Measurements from ENCODE around the gene ARHGEF9. TPM values are rescaled to one million over a fixed set of nuclear protein-coding genes. Genes with fewer than 3 reads are reported as not detected.

Gene ARHGEF9
- total and polyA plus RNA-seq, 8 donors = 7.6 to 103 (median 12.5) TPM

- DNase-seq = no peak
- 75 to 100% (median 98%) methylated on average over 3 of the region's 3 CpGs for WGBS, 5 donors
- Histone ChIP-seq H3K36me3 (peaks cover 0 to 33% (median 24%) of the 10 kb centered on the region in 4 donors), H3K4me3 (no peak overlapping the region), H3K27ac (no peak overlapping the region), H3K4me1 (no peaks in the 10 kb centered on the region), H3K27me3 (no peaks in the 10 kb centered on the region), H3K9me3 (no peaks in the 10 kb centered on the region)
- TF ChIP-seq CTCF (IDR thresholded peaks at IDR 0.05) (no peak), EP300 (IDR thresholded peaks at IDR 0.05) (no peak), POLR2A (IDR thresholded peaks at IDR 0.05) (no peak), POLR2AphosphoS5 (IDR thresholded peaks at IDR 0.05) (no peak)
- intact Hi-C loops (cut with DNase I; ENCODE audit: low total_unique reads) = no loop called here
Observed at GRCh38 chrX:63680423-63680822, 104.6 kb downstream of the ARHGEF9 start.

GRCh38 chrX:63679432-63679831 lies 105.6 kb downstream of the ARHGEF9 start:
- 73 to 97% (median 92%) methylated on average over 3 of the region's 3 CpGs for WGBS, 5 donors

GRCh38 chrX:63675716-63676115 lies 109.3 kb downstream of the ARHGEF9 start:
- no peak for TF ChIP-seq POLR2A (IDR thresholded peaks at IDR 0.05)
- no peak for TF ChIP-seq POLR2AphosphoS5 (IDR thresholded peaks at IDR 0.05)
- TF ChIP-seq CTCF (IDR thresholded peaks at IDR 0.05) = no peak
- TF ChIP-seq EP300 (IDR thresholded peaks at IDR 0.05) = no peak
- 75 to 95% (median 92%) methylated on average over 2 of the region's 2 CpGs for WGBS, 5 donors
- no peaks in the 10 kb centered on the region for H3K9me3 ChIP-seq

More at GRCh38 chrX:63679432-63679831, 105.6 kb downstream of the ARHGEF9 start:
- no peak for DNase-seq
- Histone ChIP-seq H3K27me3 (no peaks in the 10 kb centered on the region), H3K9me3 (no peaks in the 10 kb centered on the region), H3K4me3 (no peak overlapping the region), H3K4me1 (no peaks in the 10 kb centered on the region), H3K27ac (no peak overlapping the region), H3K36me3 (peaks cover 0 to 40% (median 34%) of the 10 kb centered on the region in 4 donors)
- TF ChIP-seq POLR2A (IDR thresholded peaks at IDR 0.05) = no peak
- TF ChIP-seq CTCF (IDR thresholded peaks at IDR 0.05) = no peak
- no peak for TF ChIP-seq POLR2AphosphoS5 (IDR thresholded peaks at IDR 0.05)
- TF ChIP-seq EP300 (IDR thresholded peaks at IDR 0.05) = no peak
- intact Hi-C loops (cut with DNase I; ENCODE audit: low total_unique reads) = no loop called here

GRCh38 chrX:63673896-63674295 lies 111.1 kb downstream of the ARHGEF9 start:
- WGBS, 5 donors = 90 to 97% (median 94%) methylated on average over 4 of the region's 4 CpGs
- H3K27me3 ChIP-seq = peaks cover 0 to 3% (median 0%) of the 10 kb centered on the region in 3 donors
- H3K4me1 ChIP-seq = no peaks in the 10 kb centered on the region
- no peaks in the 10 kb centered on the region for H3K9me3 ChIP-seq
- H3K36me3 ChIP-seq = peaks cover 0 to 85% (median 70%) of the 10 kb centered on the region in 4 donors
- intact Hi-C loops (cut with DNase I; ENCODE audit: low total_unique reads) = no loop called here
- no peak overlapping the region for H3K4me3 ChIP-seq
- no peak overlapping the region for H3K27ac ChIP-seq
- TF ChIP-seq POLR2A (IDR thresholded peaks at IDR 0.05) (no peak), EP300 (IDR thresholded peaks at IDR 0.05) (no peak), POLR2AphosphoS5 (IDR thresholded peaks at IDR 0.05) (no peak), CTCF (IDR thresholded peaks at IDR 0.05) (no peak)
- no peak for DNase-seq

More at GRCh38 chrX:63675716-63676115, 109.3 kb downstream of the ARHGEF9 start:
- H3K27ac ChIP-seq = no peak overlapping the region
- no peak overlapping the region for H3K4me3 ChIP-seq
- peaks cover 0 to 77% (median 70%) of the 10 kb centered on the region in 4 donors for H3K36me3 ChIP-seq
- H3K27me3 ChIP-seq = peaks cover 0 to 3% (median 0%) of the 10 kb centered on the region in 3 donors
- intact Hi-C loops (cut with DNase I; ENCODE audit: low total_unique reads) = no loop called here
- no peak for DNase-seq
- H3K4me1 ChIP-seq = no peaks in the 10 kb centered on the region

Data from stomach (tissue), 9 donors.